Osteoblast (primary cell): ENCODE data around the gene CFAP99. TPM values are rescaled to one million over a fixed set of nuclear protein-coding genes. Genes with fewer than 3 reads are reported as not detected.
A peak's percentile ranks its signal among the peaks of the same experiment; 100 is the strongest.

ENCODE experiments used
- DNase-seq: peaks from one replicate; pipeline ENCODE4 v3.0.0; 2011; ENCODE audit warnings: low spot score, mixed read lengths; ENCODE audit not compliant: insufficient read length; ENCODE audit errors: missing footprints
- H2AFZ ChIP-seq: 2 replicates; pipeline ENCODE4 v1.6.0; 2011; ENCODE audit warnings: mild to moderate bottlenecking, low read length
- H3K27ac ChIP-seq: 2 replicates; pipeline ENCODE4 v1.5.1; 2011; ENCODE audit warnings: mild to moderate bottlenecking, low read depth, low read length, moderate library complexity
- H3K27me3 ChIP-seq: 2 replicates; pipeline ENCODE4 v1.6.0; 2012; ENCODE audit warnings: mild to moderate bottlenecking, control low read depth, inconsistent platforms, low read length, moderate library complexity; ENCODE audit not compliant: insufficient read depth
- H3K36me3 ChIP-seq: 2 replicates; pipeline ENCODE4 v1.5.1; 2011; ENCODE audit warnings: mild to moderate bottlenecking, low read length, control low read depth, moderate library complexity; ENCODE audit not compliant: insufficient read depth
- H3K4me1 ChIP-seq: 2 replicates; pipeline ENCODE4 v1.5.1; 2011; ENCODE audit warnings: mild to moderate bottlenecking, low read length, control low read depth, moderate library complexity; ENCODE audit not compliant: insufficient read depth
- H3K4me2 ChIP-seq: 2 replicates; pipeline ENCODE4 v1.6.0; 2011; ENCODE audit warnings: mild to moderate bottlenecking, low read length; ENCODE audit not compliant: insufficient read depth
- H3K4me3 ChIP-seq: fragments of 200-600 bp; sonication (generic); 3 replicates; pipeline ENCODE4 v1.5.1; 2012; ENCODE audit warnings: mild to moderate bottlenecking, low read length, inconsistent platforms; ENCODE audit not compliant: insufficient read depth
- H3K79me2 ChIP-seq: 2 replicates; pipeline ENCODE4 v1.6.0; 2012; ENCODE audit warnings: mild to moderate bottlenecking, low read length, control low read depth, inconsistent platforms; ENCODE audit not compliant: insufficient read depth
- H3K9me3 ChIP-seq: 2 replicates; pipeline ENCODE4 v1.5.1; 2011; ENCODE audit warnings: low read depth, low read length, control low read depth
- H4K20me1 ChIP-seq: 2 replicates; pipeline ENCODE4 v1.6.0; 2012; ENCODE audit warnings: mild to moderate bottlenecking, low read length, control low read depth; ENCODE audit not compliant: insufficient read depth
- CTCF ChIP-seq: IDR thresholded peaks from 2 replicates; pipeline ENCODE4 v1.5.1; 2011; ENCODE audit warnings: mild to moderate bottlenecking, low read depth, low read length, moderate library complexity; ENCODE audit errors: extremely low read depth
- total RNA-seq: library from RNA; depleted of rRNA; stranded (reverse); fragments of >200 nt; gene quantifications from 2 replicates; pipeline ENCODE4 v1.2.3, GENCODE V29; 2012

CFAP99 gene
- total RNA-seq, 1 donor, result under 0.01 TPM

GRCh38 chr4:2407991-2408342, 10.8 kb upstream of the CFAP99 start:
- Histone ChIP-seq H3K36me3 (no peaks in the 10 kb centered on the region), H2AFZ (no peak overlapping the region), H3K9me3 (no peaks in the 10 kb centered on the region), H3K4me2 (no peak overlapping the region), H3K4me1 (peaks cover 9% of the 10 kb centered on the region), H3K27me3 (no peaks in the 10 kb centered on the region), H3K27ac (no peak overlapping the region), H3K4me3 (no peak overlapping the region), H4K20me1 (no peaks in the 10 kb centered on the region), H3K79me2 (no peaks in the 10 kb centered on the region)
- no peak for TF ChIP-seq CTCF
- no peak for DNase-seq

GRCh38 chr4:2408401-2408958, 10.3 kb upstream of the CFAP99 start:
- no peak overlapping the region for H3K27ac ChIP-seq
- no peak overlapping the region for H3K4me2 ChIP-seq
- no peak for TF ChIP-seq CTCF
- H4K20me1 ChIP-seq, result no peaks in the 10 kb centered on the region
- H3K27me3 ChIP-seq, result no peaks in the 10 kb centered on the region
- no peak overlapping the region for H3K4me3 ChIP-seq
- H3K4me1 ChIP-seq, result peaks cover 14% of the 10 kb centered on the region
- DNase-seq, result no peak
- H3K79me2 ChIP-seq, result no peaks in the 10 kb centered on the region
- H2AFZ ChIP-seq, result no peak overlapping the region
- H3K9me3 ChIP-seq, result no peaks in the 10 kb centered on the region
- H3K36me3 ChIP-seq, result no peaks in the 10 kb centered on the region

GRCh38 chr4:2408976-2409375, 9.8 kb upstream of the CFAP99 start:
- Histone ChIP-seq H2AFZ (no peak overlapping the region), H3K27ac (no peak overlapping the region), H3K79me2 (no peaks in the 10 kb centered on the region), H3K4me3 (no peak overlapping the region), H3K36me3 (no peaks in the 10 kb centered on the region), H4K20me1 (no peaks in the 10 kb centered on the region), H3K27me3 (no peaks in the 10 kb centered on the region), H3K4me2 (no peak overlapping the region), H3K9me3 (no peaks in the 10 kb centered on the region), H3K4me1 (peaks cover 17% of the 10 kb centered on the region)
- TF ChIP-seq CTCF, result no peak
- no peak for DNase-seq

- peak; percentile 77 for DNase-seq
- Histone ChIP-seq H2AFZ (no peak overlapping the region), H3K27ac (no peak overlapping the region), H4K20me1 (no peaks in the 10 kb centered on the region), H3K27me3 (no peaks in the 10 kb centered on the region), H3K4me1 (peaks cover 17% of the 10 kb centered on the region), H3K4me3 (no peak overlapping the region), H3K4me2 (no peak overlapping the region), H3K79me2 (no peaks in the 10 kb centered on the region), H3K36me3 (no peaks in the 10 kb centered on the region), H3K9me3 (no peaks in the 10 kb centered on the region)
- no peak for TF ChIP-seq CTCF
Observed at GRCh38 chr4:2409381-2409783, 9.4 kb upstream of the CFAP99 start.
